ENCODE data around the gene PNPLA2. TPM values are rescaled to one million over a fixed set of nuclear protein-coding genes. Genes with fewer than 3 reads are reported as not detected.

Gene PNPLA2
- total RNA-seq, 1 donor, result 27.7 TPM

DNA sequence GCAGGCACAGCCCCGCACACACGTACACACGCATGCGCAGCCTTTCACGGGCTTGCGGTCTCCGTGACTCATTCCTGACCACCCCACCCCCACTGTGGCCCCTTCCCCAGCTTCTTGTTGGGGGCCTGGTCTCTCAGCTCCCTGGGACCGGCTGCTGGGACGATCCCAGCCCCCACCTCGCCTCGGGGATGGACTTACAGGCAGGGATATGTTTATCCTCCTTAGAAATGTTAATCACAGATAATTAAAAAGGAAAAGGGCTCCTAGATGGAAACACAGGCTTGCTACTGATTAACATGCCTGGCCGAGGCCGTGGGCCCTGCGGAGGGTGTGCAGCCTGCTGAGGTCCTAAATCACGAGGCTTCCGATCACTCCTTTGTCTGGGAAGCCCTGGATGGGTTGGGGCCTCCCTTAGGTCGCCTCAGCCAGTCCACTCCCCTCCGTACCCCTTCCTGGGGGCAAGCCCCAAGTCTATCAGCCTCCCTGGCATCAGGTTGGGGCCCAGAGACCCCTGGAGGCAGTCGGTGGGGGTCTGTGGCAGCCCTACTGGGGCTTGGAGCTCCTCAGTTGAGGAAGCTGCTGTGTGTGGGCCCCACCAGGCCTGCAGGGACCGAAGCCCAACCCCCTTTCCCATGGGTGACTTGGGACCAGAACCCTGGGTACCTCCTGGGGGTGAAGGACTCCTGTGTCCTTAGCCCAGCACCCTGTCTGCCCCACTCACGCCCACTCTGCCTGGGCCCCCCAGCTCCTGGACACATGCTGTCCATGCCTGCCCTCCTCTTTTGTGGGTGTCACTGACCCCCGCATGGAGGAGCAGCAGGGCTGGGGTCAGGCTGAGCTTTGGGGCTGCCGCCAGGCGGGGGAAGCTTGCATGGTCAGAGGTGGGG is 44.6 kb downstream of the PNPLA2 start:
- no peak for DNase-seq (ENCODE audit: low read depth)
- H3K4me3 ChIP-seq (ENCODE audit: low read depth, low read length), result no peak overlapping the region
- TF ChIP-seq, protein P1, sequence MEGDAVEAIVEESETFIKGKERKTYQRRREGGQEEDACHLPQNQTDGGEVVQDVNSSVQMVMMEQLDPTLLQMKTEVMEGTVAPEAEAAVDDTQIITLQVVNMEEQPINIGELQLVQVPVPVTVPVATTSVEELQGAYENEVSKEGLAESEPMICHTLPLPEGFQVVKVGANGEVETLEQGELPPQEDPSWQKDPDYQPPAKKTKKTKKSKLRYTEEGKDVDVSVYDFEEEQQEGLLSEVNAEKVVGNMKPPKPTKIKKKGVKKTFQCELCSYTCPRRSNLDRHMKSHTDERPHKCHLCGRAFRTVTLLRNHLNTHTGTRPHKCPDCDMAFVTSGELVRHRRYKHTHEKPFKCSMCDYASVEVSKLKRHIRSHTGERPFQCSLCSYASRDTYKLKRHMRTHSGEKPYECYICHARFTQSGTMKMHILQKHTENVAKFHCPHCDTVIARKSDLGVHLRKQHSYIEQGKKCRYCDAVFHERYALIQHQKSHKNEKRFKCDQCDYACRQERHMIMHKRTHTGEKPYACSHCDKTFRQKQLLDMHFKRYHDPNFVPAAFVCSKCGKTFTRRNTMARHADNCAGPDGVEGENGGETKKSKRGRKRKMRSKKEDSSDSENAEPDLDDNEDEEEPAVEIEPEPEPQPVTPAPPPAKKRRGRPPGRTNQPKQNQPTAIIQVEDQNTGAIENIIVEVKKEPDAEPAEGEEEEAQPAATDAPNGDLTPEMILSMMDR (IDR thresholded peaks at IDR 0.05; ENCODE audit: insufficient read depth, low read length), result no peak

- no peak for DNase-seq (ENCODE audit: low read depth)
- TF ChIP-seq, protein P1 (IDR thresholded peaks at IDR 0.05; ENCODE audit: insufficient read depth, low read length), result no peak
Observed at GRCh38 chr11:863910-864827, 45.5 kb downstream of the PNPLA2 start.

GRCh38 chr11:864898-865297 is 46.2 kb downstream of the PNPLA2 start:
- TF ChIP-seq, protein P1 (IDR thresholded peaks at IDR 0.05; ENCODE audit: insufficient read depth, low read length), result no peak
- H3K4me3 ChIP-seq (ENCODE audit: low read depth, low read length), result no peak overlapping the region

More at GRCh38 chr11:863910-864827, 45.5 kb downstream of the PNPLA2 start:
- no peak overlapping the region for H3K4me3 ChIP-seq (ENCODE audit: low read depth, low read length)

GRCh38 chr11:865462-866430 is 47.0 kb downstream of the PNPLA2 start:
- TF ChIP-seq, protein P1 (IDR thresholded peaks at IDR 0.05; ENCODE audit: insufficient read depth, low read length), result no peak
- DNase-seq (ENCODE audit: low read depth), result no peak
- no peak overlapping the region for H3K4me3 ChIP-seq (ENCODE audit: low read depth, low read length)

More at GRCh38 chr11:864898-865297, 46.2 kb downstream of the PNPLA2 start:
- no peak for DNase-seq (ENCODE audit: low read depth)

GRCh38 chr11:866481-866880 is 47.8 kb downstream of the PNPLA2 start:
- H3K4me3 ChIP-seq (ENCODE audit: low read depth, low read length), result no peak overlapping the region
- TF ChIP-seq, protein P1 (IDR thresholded peaks at IDR 0.05; ENCODE audit: insufficient read depth, low read length), result no peak
- no peak for DNase-seq (ENCODE audit: low read depth)
